ENCODE data around the gene PHF21A. TPM values are rescaled to one million over a fixed set of nuclear protein-coding genes. Genes with fewer than 3 reads are reported as not detected.

The PHF21A gene
- total RNA-seq, 2 donors from 2014 or later, result 24.7 to 48.0 TPM

DNA sequence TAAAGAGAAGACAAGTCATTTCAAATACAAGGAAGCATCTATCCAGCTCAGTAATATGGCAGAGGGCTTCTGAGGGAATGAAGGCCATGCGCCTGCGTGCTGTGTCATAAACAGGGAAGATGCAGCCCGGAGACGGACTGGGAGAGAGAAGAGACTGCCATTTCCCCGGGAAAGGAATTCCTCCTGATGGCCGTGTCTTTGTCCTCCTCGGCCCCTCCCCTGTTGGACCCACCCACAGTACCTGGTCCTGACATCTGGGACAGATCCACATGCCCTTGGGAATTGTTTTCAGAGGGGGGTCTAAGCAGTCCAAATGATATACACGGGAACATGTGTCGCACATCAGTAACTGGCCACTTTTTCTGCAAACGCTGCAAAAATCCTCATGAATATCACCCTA is 183.3 kb downstream of the PHF21A start:
- WGBS, result 81% methylated on average over 10 of the region's 10 CpGs
- TF ChIP-seq, protein P1, sequence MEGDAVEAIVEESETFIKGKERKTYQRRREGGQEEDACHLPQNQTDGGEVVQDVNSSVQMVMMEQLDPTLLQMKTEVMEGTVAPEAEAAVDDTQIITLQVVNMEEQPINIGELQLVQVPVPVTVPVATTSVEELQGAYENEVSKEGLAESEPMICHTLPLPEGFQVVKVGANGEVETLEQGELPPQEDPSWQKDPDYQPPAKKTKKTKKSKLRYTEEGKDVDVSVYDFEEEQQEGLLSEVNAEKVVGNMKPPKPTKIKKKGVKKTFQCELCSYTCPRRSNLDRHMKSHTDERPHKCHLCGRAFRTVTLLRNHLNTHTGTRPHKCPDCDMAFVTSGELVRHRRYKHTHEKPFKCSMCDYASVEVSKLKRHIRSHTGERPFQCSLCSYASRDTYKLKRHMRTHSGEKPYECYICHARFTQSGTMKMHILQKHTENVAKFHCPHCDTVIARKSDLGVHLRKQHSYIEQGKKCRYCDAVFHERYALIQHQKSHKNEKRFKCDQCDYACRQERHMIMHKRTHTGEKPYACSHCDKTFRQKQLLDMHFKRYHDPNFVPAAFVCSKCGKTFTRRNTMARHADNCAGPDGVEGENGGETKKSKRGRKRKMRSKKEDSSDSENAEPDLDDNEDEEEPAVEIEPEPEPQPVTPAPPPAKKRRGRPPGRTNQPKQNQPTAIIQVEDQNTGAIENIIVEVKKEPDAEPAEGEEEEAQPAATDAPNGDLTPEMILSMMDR (IDR thresholded peaks at IDR 0.05), result no peak
- TF ChIP-seq POLR2AphosphoS5 (IDR thresholded peaks at IDR 0.05), result no peak
- TF ChIP-seq POLR2A (IDR thresholded peaks at IDR 0.05), result no peak
- Histone ChIP-seq H3K27ac (no peak overlapping the region), H3K36me3 (no peaks in the 10 kb centered on the region), H3K27me3 (replicated peaks; ENCODE audit: insufficient read depth) (no peaks in the 10 kb centered on the region), H3K9me3 (no peaks in the 10 kb centered on the region), H3K4me1 (replicated peaks) (peaks cover 16% of the 10 kb centered on the region), H3K4me3 (no peak overlapping the region)
- DNase-seq (ENCODE audit: low spot score), result no peak
- intact Hi-C loops (cut with DNase I), result no loop called here

DNA sequence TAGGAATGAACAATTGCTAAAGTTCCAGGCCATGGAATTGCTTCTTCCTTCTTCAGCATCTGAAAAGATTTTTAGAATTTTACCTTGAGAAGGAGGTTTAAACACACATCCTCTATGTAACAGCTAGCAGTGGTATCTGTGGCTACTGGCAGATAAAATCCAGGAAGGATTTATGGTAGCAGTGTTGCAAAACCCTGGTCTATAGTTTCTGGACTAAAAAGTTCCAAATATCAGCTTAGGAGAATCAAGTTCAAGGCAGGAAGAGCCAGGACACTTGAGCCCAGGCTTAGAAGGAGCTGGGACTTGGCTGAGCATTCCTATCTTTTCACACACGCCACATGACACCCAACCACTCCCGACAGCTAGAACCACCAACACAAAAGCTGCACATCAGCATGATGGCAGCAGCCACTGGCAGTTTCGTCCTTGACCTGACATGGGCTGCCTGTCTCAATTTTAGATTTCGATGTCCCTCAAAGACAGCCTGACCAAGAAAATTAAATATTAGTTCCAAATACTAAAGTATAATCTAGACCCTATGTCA is 184.7 kb downstream of the PHF21A start:
- intact Hi-C loops (cut with DNase I), result no loop called here
- 93% methylated on average over 4 of the region's 4 CpGs for WGBS
- H3K27me3 ChIP-seq (replicated peaks; ENCODE audit: insufficient read depth), result no peaks in the 10 kb centered on the region
- TF ChIP-seq, protein P1 (IDR thresholded peaks at IDR 0.05), result no peak
- TF ChIP-seq POLR2A (IDR thresholded peaks at IDR 0.05) (no peak), POLR2AphosphoS5 (IDR thresholded peaks at IDR 0.05) (no peak)
- no peaks in the 10 kb centered on the region for H3K9me3 ChIP-seq
- DNase-seq (ENCODE audit: low spot score), result no peak
- H3K27ac ChIP-seq, result no peak overlapping the region
- no peak overlapping the region for H3K4me3 ChIP-seq
- peaks cover 16% of the 10 kb centered on the region for H3K4me1 ChIP-seq (replicated peaks)
- no peaks in the 10 kb centered on the region for H3K36me3 ChIP-seq

DNA sequence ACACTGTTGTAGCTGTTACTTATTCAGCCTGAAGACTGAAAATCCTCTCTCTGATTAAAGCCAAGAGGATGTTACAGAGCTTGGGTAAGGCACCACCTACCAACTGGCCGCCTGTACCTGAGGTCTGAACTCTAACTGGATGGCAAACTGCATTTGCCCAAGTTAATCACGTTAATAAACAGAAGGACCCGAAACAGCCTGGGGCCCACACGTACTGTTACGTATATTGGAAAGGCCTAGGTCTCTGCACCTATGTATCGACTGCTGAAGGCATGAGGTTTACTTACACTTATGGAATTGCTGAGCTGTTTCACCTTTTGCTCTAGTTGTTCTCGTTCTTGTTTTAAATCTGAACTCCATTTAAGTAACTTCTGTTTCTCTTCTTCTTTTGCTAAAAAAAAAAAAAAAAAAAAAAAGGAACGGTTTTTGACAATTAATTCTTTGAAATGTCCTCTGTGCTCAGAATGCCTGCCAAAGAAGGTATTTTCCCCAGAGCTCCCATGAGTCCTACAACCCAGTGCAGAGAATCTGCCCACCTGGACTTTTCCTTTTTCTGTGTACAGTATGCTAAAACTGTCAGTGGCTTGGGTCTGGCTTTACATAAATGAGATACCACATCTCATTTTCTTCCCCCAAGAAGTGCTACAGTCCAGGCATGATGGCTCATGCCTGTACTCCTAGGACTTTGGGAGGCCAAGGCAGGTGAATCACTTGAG is 185.7 kb downstream of the PHF21A start:
- Histone ChIP-seq H3K36me3 (no peaks in the 10 kb centered on the region), H3K9me3 (no peaks in the 10 kb centered on the region), H3K4me1 (replicated peaks) (peaks cover 16% of the 10 kb centered on the region), H3K4me3 (no peak overlapping the region), H3K27me3 (replicated peaks; ENCODE audit: insufficient read depth) (no peaks in the 10 kb centered on the region), H3K27ac (peak overlapping the region in 1 of 2 donors; percentile 79)
- TF ChIP-seq, protein P1 (IDR thresholded peaks at IDR 0.05), result no peak
- TF ChIP-seq POLR2A (IDR thresholded peaks at IDR 0.05), result no peak
- TF ChIP-seq POLR2AphosphoS5 (IDR thresholded peaks at IDR 0.05), result no peak
- WGBS, result 79% methylated on average over 8 of the region's 8 CpGs
- no peak for DNase-seq (ENCODE audit: low spot score)
- intact Hi-C loops (cut with DNase I), result no loop called here

DNA sequence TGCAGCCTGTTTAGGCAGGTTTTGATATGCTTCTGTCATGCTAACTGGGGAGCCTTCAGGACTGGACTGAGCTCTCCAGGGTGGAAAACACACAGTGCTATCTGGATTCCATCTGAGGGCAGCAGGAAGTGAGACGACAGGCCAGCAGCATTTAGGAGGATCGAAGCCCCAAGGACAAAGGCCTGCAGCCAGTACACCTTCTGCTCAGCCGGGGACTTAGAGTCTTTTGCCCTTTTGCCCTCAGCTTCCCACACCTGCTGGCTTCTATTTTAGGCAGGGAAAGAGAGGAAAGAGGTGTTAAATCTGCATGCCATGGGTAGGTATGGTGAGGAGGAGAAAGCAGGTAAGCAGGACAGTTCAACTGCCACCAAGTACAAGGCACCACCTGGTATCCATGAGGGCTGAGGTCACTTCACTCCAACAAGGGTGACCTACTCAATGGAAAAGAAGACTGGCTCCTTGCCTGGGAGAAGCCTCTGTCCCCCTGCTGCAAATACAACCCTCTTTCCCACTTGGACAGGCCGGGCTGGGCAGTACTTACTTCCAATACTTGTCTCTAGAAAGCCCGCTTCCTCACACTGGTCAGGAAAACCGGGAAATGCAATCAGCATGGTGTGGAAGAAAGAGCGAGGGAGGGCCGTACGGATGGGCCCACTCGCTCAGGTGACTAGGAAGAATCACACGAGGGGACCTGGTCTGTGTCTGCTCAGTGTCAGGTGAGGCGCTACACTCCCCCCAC is 186.5 kb downstream of the PHF21A start:
- Histone ChIP-seq H3K9me3 (no peaks in the 10 kb centered on the region), H3K36me3 (no peaks in the 10 kb centered on the region), H3K4me3 (no peak overlapping the region), H3K4me1 (replicated peaks) (peaks cover 16% of the 10 kb centered on the region), H3K27ac (peak overlapping the region; percentile 63 to 79), H3K27me3 (replicated peaks; ENCODE audit: insufficient read depth) (no peaks in the 10 kb centered on the region)
- TF ChIP-seq POLR2A (IDR thresholded peaks at IDR 0.05) (no peak), POLR2AphosphoS5 (IDR thresholded peaks at IDR 0.05) (peak; percentile 33)
- TF ChIP-seq, protein P1 (IDR thresholded peaks at IDR 0.05), result no peak
- DNase-seq (ENCODE audit: low spot score), result no peak
- intact Hi-C loops (cut with DNase I), result no loop called here
- WGBS, result 61% methylated on average over 12 of the region's 12 CpGs
